NCI-H128 (cell line): Measurements from ENCODE around the gene ATP7B.

Experiments used
- DNase-seq: peaks from one replicate; lab custom pipeline; 2025; ENCODE audit not compliant: unreplicated experiment; lab: John Stamatoyannopoulos, UW

Gene ATP7B

GRCh38 chr13:51978796-51979556 is 32.3 kb downstream of the ATP7B start:
- no peak for DNase-seq

GRCh38 chr13:51977625-51978024 is 33.6 kb downstream of the ATP7B start:
- no peak for DNase-seq

DNA sequence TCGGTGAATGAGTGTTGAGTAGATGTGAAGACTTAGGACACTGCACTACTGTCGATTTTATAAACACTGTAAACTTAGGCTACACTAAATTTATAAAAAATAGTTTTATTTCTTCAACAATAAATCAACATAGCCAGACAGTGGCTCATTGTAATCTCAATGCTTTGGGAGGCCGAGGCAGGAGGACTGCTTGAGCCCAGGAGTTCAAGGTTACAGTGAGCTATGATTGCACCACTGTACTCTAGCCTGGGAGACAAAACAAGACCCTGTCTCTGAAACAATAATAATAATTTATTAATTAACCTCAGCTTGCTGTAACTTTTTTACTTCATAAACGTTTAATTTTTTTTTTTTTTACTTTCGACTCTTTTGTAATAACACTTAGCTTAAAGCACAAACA is 34.4 kb downstream of the ATP7B start:
- no peak for DNase-seq

- DNase-seq, result no peak
Observed at GRCh38 chr13:51976423-51976822, 34.8 kb downstream of the ATP7B start.

GRCh38 chr13:51974482-51974881 is 36.8 kb downstream of the ATP7B start:
- no peak for DNase-seq

DNA sequence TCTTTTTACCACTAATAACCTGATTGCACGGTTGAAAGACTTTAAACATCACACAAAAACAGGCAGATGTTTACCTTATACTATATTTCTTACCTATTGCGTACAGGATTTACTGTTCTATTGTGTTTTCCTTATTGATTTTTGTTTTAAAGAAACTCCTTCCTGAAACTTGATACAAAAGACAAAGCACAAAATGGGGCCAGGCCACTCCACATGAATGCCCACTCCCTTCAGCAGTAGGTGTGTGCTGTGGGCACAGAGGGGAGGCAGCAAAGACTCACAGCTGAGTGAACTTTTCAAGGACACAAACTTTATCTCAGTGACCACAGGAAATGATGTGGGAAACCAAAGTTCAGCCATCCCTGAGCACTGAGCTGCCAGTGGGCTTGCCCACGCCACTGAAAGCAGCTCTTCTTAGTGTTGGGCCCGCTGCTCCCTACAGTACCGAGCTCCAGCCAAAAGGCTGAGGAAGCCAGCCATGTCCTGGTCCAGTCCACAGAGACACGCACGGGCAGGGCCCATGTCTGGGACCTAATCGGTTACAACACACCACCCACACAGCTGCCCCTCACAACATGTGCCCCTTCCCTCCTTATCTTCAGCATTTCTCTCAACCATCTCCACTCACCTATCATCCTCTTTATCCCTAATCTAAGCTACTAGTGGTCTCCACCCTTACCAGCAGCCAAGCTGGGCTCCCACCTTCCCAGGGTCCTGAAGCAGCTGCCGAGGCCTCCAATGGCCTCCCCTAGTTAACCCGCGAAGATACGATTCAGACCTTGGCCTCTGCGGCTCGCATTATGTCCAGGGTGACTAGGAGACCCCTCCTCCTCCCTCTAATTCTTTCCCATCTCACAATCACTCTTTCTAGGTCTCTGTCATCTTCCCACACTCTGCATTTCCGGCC is 39.5 kb downstream of the ATP7B start:
- no peak for DNase-seq

- DNase-seq, result no peak
Observed at GRCh38 chr13:51970349-51970748, 40.9 kb downstream of the ATP7B start.

GRCh38 chr13:51967482-51968446 is 43.5 kb downstream of the ATP7B start:
- no peak for DNase-seq

DNA sequence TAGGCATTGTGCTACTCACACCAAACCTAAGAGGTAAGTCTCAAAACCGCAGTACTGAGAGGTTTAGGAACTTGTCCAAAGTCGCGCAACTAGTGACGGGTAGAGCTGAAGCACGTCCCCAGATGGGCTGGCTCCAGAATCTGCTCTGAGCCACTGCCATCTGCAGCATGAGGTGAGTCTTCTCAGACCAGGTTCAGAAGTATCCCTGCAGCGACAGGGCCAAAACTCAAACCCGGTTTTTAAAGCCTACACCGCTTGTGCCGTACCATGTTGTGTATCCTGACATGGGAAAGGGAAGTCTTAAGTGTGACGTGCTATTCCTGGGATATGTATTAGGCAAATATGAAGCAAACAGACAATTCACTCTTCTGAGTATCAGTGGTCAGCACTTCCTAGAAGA is 45.1 kb downstream of the ATP7B start:
- DNase-seq, result no peak

DNA sequence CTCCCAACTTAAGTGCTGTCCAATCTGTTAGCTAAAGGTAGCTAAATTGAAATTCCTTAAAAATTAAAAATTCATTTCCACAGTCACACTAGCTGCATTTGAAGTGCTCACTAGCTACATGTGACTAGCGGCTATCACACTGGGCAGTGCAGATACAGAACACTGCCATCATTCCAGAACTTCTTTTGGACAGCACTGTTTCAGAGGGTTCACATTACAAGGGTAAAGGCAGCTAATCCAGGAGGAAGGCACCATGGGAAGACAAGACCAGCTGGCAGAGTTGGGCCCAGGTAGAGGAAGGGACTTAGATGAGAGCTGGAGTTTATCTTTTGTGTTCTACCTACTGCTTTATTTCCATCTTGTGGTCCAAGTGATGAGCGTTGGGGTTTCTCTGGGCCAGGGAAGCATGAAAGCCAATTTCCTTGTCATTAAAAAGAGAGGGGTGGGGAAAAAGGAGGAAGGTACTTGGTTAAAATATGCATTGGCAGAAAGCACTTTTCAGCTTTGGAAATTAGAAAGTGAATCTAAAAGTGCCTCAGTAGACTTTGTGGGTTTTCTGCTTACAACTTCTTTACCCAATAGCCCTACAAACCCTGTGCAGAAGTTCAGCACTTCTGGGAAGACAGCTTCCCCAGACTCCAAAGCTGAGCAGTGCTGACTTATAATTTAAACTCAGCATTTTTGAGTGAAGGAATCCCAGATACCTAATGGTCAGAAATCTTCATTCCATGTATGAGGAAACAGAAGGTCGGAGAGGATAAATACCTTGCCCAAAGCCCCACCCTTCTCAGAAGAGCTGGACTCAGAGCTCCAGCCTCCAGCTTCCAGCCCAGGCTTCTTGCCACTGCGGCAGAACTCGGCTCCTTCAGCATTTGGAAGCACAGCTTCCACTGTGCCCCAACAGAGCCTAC is 49.5 kb downstream of the ATP7B start:
- no peak for DNase-seq

GRCh38 chr13:51960766-51961165 is 50.5 kb downstream of the ATP7B start:
- no peak for DNase-seq

DNA sequence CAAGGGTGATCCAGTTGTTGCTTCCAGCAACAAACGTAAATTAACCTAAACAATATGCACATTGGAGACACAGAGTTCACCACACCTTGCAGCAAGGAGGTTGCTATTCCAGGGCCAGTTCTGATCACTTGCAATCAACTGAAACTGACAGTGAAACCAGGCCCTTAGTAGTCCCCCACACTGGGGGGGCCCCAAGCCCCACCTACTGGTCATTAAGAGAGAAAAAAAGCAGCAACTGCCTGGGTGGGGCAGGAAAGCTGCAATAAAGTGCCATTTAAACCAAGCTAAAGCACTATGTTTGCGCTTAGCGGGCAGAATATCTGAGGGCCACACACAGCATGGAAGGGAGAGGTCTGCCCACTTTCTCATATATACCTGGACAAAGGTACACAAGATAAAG is 51.5 kb downstream of the ATP7B start:
- no peak for DNase-seq

GRCh38 chr13:51958217-51958547 is 53.1 kb downstream of the ATP7B start:
- DNase-seq, result no peak

- DNase-seq, result no peak
Observed at GRCh38 chr13:51957377-51958216, 53.7 kb downstream of the ATP7B start.

GRCh38 chr13:51956717-51957116 is 54.5 kb downstream of the ATP7B start:
- no peak for DNase-seq

- no peak for DNase-seq
Observed at GRCh38 chr13:51955816-51956603, 55.2 kb downstream of the ATP7B start.

DNA sequence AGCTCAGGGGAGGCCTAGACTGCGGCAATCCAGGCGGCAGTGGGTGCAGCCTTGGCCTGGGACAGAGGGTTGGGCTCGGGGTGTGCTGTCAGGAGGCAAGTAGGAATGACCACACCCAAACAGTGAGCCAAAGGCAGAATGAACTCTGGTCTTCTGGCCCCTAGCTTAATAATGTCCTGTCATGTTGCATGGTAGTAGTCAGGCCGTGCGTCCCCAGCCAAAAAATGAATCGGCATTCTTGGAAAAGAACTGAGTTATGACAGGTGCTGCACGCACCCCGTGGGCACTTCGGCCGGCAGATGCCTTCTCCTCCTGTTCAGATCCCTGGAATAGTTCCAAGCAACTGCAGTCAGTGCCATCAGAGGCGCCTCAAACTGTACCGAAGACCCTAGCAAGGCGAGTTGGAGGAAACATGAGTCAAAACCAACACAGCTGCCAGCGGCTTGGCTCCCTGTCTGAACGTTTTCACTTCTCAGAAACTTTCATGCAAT is 55.9 kb downstream of the ATP7B start:
- no peak for DNase-seq
